ENCODE measurements around the gene SORCS2. TPM values are rescaled to one million over a fixed set of nuclear protein-coding genes. Genes with fewer than 3 reads are reported as not detected.

SORCS2 gene
- total RNA-seq, 1 donor from 2014 or later, result not detected

GRCh38 chr4:7429601-7430078 lies 237.3 kb downstream of the SORCS2 start:
- H3K27ac Mint-ChIP-seq, result no peak overlapping the region
- DNase-seq, result no peak

GRCh38 chr4:7430368-7430964 lies 238.1 kb downstream of the SORCS2 start:
- Mint-ChIP-seq H3K36me3 (ENCODE audit: low read depth) (no peaks in the 10 kb centered on the region), H3K27me3 (no peaks in the 10 kb centered on the region), H3K27ac (no peak overlapping the region), H3K4me1 (no peaks in the 10 kb centered on the region), H3K4me3 (no peak overlapping the region), H3K9me3 (no peaks in the 10 kb centered on the region)
- TF ChIP-seq, protein P1, sequence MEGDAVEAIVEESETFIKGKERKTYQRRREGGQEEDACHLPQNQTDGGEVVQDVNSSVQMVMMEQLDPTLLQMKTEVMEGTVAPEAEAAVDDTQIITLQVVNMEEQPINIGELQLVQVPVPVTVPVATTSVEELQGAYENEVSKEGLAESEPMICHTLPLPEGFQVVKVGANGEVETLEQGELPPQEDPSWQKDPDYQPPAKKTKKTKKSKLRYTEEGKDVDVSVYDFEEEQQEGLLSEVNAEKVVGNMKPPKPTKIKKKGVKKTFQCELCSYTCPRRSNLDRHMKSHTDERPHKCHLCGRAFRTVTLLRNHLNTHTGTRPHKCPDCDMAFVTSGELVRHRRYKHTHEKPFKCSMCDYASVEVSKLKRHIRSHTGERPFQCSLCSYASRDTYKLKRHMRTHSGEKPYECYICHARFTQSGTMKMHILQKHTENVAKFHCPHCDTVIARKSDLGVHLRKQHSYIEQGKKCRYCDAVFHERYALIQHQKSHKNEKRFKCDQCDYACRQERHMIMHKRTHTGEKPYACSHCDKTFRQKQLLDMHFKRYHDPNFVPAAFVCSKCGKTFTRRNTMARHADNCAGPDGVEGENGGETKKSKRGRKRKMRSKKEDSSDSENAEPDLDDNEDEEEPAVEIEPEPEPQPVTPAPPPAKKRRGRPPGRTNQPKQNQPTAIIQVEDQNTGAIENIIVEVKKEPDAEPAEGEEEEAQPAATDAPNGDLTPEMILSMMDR (IDR thresholded peaks at IDR 0.05), result no peak
- DNase-seq (no peak), ATAC-seq (ENCODE audit: low read depth) (no peak)
- intact Hi-C loops (cut with micrococcal nuclease), result no loop called here
- ChIA-PET POLR2A (no interaction called here), CTCF (no interaction called here)

More at GRCh38 chr4:7429601-7430078, 237.3 kb downstream of the SORCS2 start:
- POLR2A ChIA-PET, result no interaction called here
- TF ChIP-seq, protein P1 (IDR thresholded peaks at IDR 0.05), result no peak
- intact Hi-C loops (cut with micrococcal nuclease), result no loop called here
- ATAC-seq (ENCODE audit: low read depth), result no peak
- Mint-ChIP-seq H3K4me1 (no peaks in the 10 kb centered on the region), H3K36me3 (ENCODE audit: low read depth) (no peaks in the 10 kb centered on the region), H3K27me3 (no peaks in the 10 kb centered on the region), H3K9me3 (no peaks in the 10 kb centered on the region), H3K4me3 (no peak overlapping the region)
- CTCF ChIA-PET, result no interaction called here

GRCh38 chr4:7430965-7431695 lies 238.8 kb downstream of the SORCS2 start:
- ChIA-PET POLR2A (no interaction called here), CTCF (no interaction called here)
- no peak overlapping the region for H3K27ac Mint-ChIP-seq
- ATAC-seq (ENCODE audit: low read depth) (no peak), DNase-seq (no peak)
- H3K9me3 Mint-ChIP-seq, result no peaks in the 10 kb centered on the region
- H3K27me3 Mint-ChIP-seq, result no peaks in the 10 kb centered on the region
- no peaks in the 10 kb centered on the region for H3K36me3 Mint-ChIP-seq (ENCODE audit: low read depth)
- H3K4me1 Mint-ChIP-seq, result no peaks in the 10 kb centered on the region
- TF ChIP-seq, protein P1 (IDR thresholded peaks at IDR 0.05), result no peak
- no peak overlapping the region for H3K4me3 Mint-ChIP-seq
- intact Hi-C loops (cut with micrococcal nuclease), result no loop called here

- ATAC-seq (ENCODE audit: low read depth) (no peak), DNase-seq (no peak)
- H3K36me3 Mint-ChIP-seq (ENCODE audit: low read depth), result no peaks in the 10 kb centered on the region
- no peaks in the 10 kb centered on the region for H3K27me3 Mint-ChIP-seq
- CTCF ChIA-PET, result no interaction called here
- TF ChIP-seq, protein P1 (IDR thresholded peaks at IDR 0.05), result no peak
- no peaks in the 10 kb centered on the region for H3K4me1 Mint-ChIP-seq
- no peak overlapping the region for H3K4me3 Mint-ChIP-seq
- POLR2A ChIA-PET, result no interaction called here
- intact Hi-C loops (cut with micrococcal nuclease), result no loop called here
- no peaks in the 10 kb centered on the region for H3K9me3 Mint-ChIP-seq
- no peak overlapping the region for H3K27ac Mint-ChIP-seq
Measured at GRCh38 chr4:7431696-7432530, 239.6 kb downstream of the SORCS2 start.

Measured in activated B cell treated with CpG ODN at 0.5 μM for 24 hours (primary cell).